Fibroblast of lung (primary cell): ENCODE data around the gene GAS2L3. TPM values are rescaled to one million over a fixed set of nuclear protein-coding genes. Genes with fewer than 3 reads are reported as not detected.
A peak's percentile ranks its signal among the peaks of the same experiment; 100 is the strongest.

ENCODE experiments used
- DNase-seq, 2 donors: peaks; one replicate each; pipeline versions ENCODE4 v3.0.0 to v3.0.0-alpha.2; 2010; ENCODE audit warnings: low read depth in 2 of 2
- H2AFZ ChIP-seq: 2 replicates; pipeline ENCODE4 v1.5.1; 2012; ENCODE audit warnings: low read length, control low read depth, inconsistent platforms
- H3K27ac ChIP-seq: 2 replicates; pipeline ENCODE4 v1.5.1; 2011; ENCODE audit warnings: low read length, control low read depth; ENCODE audit not compliant: insufficient read depth
- H3K27me3 ChIP-seq: 2 replicates; pipeline ENCODE4 v1.5.1; 2011; ENCODE audit warnings: mild to moderate bottlenecking, low read length; ENCODE audit not compliant: control insufficient read depth, insufficient read depth
- H3K36me3 ChIP-seq: 2 replicates; pipeline ENCODE4 v1.5.1; 2011; ENCODE audit warnings: low read length; ENCODE audit not compliant: control insufficient read depth, insufficient read depth
- H3K4me1 ChIP-seq: 2 replicates; pipeline ENCODE4 v1.5.1; 2011; ENCODE audit warnings: low read length; ENCODE audit not compliant: control insufficient read depth, insufficient read depth; ENCODE audit errors: extremely low read depth
- H3K4me2 ChIP-seq: 2 replicates; pipeline ENCODE4 v1.5.1; 2011; ENCODE audit warnings: low read length, control low read depth; ENCODE audit not compliant: insufficient read depth; ENCODE audit errors: extremely low read depth
- H3K4me3 ChIP-seq, 4 experiments: fragments of 200-600 bp in 1 of 4; sonication (generic) in 1 of 4; replicated peaks in 1 of 4; 2 replicates each; pipeline ENCODE4 v1.5.1; 2011 to 2016; ENCODE audit warnings: low read length in 4 of 4, low read depth in 3 of 4, mild to moderate bottlenecking in 3 of 4, control low read depth in 2 of 4, inconsistent platforms in 1 of 4, mixed read lengths in 1 of 4; ENCODE audit not compliant: insufficient read depth in 1 of 4; ENCODE audit errors: control extremely low read depth in 1 of 4
- H3K79me2 ChIP-seq: 2 replicates; pipeline ENCODE4 v1.5.1; 2012; ENCODE audit warnings: mild to moderate bottlenecking, low read length, inconsistent platforms; ENCODE audit not compliant: control insufficient read depth, insufficient read depth
- H3K9ac ChIP-seq: 2 replicates; pipeline ENCODE4 v1.5.1; 2011; ENCODE audit warnings: mild to moderate bottlenecking, low read length, control low read depth; ENCODE audit not compliant: insufficient read depth
- H3K9me3 ChIP-seq: 2 replicates; pipeline ENCODE4 v1.5.1; 2012; ENCODE audit warnings: low read depth, low read length; ENCODE audit not compliant: control insufficient read depth, insufficient read depth
- H4K20me1 ChIP-seq: 2 replicates; pipeline ENCODE4 v1.5.1; 2011; ENCODE audit warnings: low read length; ENCODE audit not compliant: control insufficient read depth, insufficient read depth; ENCODE audit errors: extremely low read depth
- CTCF ChIP-seq, 2 donors: IDR thresholded peaks in 1 of 2; conservative IDR thresholded peaks in 1 of 2; 1 replicate in 1 of 2; 2 replicates in 1 of 2; pipeline ENCODE4 v1.5.1; 2011 to 2012; ENCODE audit warnings: low read length in 2 of 2, control low read depth in 1 of 2, inconsistent platforms in 1 of 2, low read depth in 1 of 2, mild to moderate bottlenecking in 1 of 2
- EZH2 ChIP-seq: IDR thresholded peaks from 2 replicates; pipeline ENCODE4 v1.5.1; 2012; ENCODE audit warnings: low read length, control low read depth, mild to moderate bottlenecking; ENCODE audit errors: missing control alignments
- polyA plus RNA-seq, 2 donors: library from polyadenylated mRNA; depleted of rRNA in 1 of 2; stranded (reverse) in 1 of 2; unstranded in 1 of 2; fragments of >200 nt; gene quantifications; 2 replicates each; pipeline ENCODE4 v1.2.1, GENCODE V29; 2011 to 2012; ENCODE audit warnings: missing spikeins in 1 of 2
- total RNA-seq: library from RNA; depleted of rRNA; stranded (reverse); fragments of >200 nt; gene quantifications from 2 replicates; pipeline ENCODE4 v1.2.1, GENCODE V29; 2014

Gene GAS2L3
- total and polyA plus RNA-seq, 2 donors (not counting 1 experiment from before 2014, with no cell fraction given): 13.2 to 33.4 TPM

- no peak overlapping the region for H3K27ac ChIP-seq
- H3K27me3 ChIP-seq: no peaks in the 10 kb centered on the region
- H3K79me2 ChIP-seq: no peaks in the 10 kb centered on the region
- H3K4me2 ChIP-seq: no peak overlapping the region
- H2AFZ ChIP-seq: no peak overlapping the region
- H4K20me1 ChIP-seq: no peaks in the 10 kb centered on the region
- no peak for DNase-seq
- no peaks in the 10 kb centered on the region for H3K9me3 ChIP-seq
- TF ChIP-seq CTCF (conservative IDR thresholded peaks at IDR 0.05 in 1 of 2, IDR thresholded peaks at IDR 0.05 in 1 of 2; ENCODE audit: low read depth in 1 of 2, low read length in 2 of 2) (no peak), EZH2 (no peak)
- no peak overlapping the region for H3K9ac ChIP-seq
- no peak overlapping the region for H3K4me3 ChIP-seq
- H3K36me3 ChIP-seq: no peaks in the 10 kb centered on the region
- no peaks in the 10 kb centered on the region for H3K4me1 ChIP-seq
Observed at GRCh38 chr12:100565987-100566545, 7.4 kb upstream of the GAS2L3 start.

DNA sequence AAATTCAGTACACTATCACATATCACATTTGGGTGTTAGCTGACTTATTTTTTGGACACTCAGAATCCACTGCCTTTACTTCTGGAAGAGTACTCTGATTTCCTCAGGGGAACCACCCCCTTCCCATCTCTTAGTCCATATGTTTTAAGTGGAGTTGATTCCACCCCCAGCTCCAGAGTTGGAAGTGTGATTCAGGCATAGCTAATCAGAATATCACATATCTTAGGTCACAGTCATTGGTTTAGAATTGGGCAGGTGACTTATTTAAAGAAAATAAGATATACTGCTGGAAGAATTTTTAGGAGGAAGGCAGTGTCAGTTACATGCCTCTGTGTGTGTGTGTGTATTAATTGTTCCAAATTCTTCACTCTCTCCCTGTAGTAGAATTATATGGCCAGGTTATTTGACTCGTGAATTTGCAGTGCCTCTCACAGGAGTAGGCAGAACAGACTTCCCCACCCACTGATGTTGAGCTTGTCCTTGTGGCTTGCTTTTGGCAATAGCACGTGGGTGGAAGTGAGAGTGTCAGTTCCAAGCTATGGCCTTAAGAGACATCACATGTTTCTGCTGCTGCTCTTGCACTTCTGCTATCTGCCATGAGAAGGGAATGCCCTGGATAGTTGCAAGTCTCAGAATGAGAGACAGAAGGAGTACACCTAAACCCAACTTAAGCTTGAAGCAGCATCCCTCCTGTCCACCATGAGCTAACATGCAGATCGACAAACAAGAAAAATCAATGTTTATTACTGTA lies 6.4 kb upstream of the GAS2L3 start:
- Histone ChIP-seq H3K4me2 (peak overlapping the region; percentile 26), H2AFZ (peak overlapping the region; percentile 70), H3K9me3 (no peaks in the 10 kb centered on the region), H3K27ac (no peak overlapping the region), H3K36me3 (no peaks in the 10 kb centered on the region), H3K27me3 (no peaks in the 10 kb centered on the region), H3K4me1 (no peaks in the 10 kb centered on the region), H3K79me2 (no peaks in the 10 kb centered on the region), H3K9ac (no peak overlapping the region), H4K20me1 (no peaks in the 10 kb centered on the region), H3K4me3 (no peak overlapping the region)
- TF ChIP-seq EZH2 (no peak), CTCF (conservative IDR thresholded peaks at IDR 0.05 in 1 of 2, IDR thresholded peaks at IDR 0.05 in 1 of 2; ENCODE audit: low read depth in 1 of 2, low read length in 2 of 2) (no peak)
- peak; percentile 8 to 18 for DNase-seq

DNA sequence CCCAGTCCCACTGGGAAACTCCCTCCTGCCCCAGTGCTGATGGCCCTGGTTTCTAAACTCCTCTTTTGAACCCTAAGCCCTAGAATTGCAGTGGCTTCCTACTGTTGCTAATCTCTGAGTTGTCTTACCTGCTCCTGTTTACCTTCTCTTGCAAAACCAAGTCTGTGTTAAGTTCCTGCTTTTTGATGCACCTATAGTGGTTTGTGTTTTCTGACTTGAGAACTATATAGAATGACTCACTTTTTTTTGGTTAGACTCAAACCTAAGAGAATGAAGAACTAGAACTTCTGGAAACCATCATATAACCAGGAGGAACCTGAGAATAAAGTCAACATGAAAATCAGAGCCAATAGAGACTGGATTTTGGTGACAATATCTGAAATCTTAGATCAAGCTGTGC lies 5.5 kb upstream of the GAS2L3 start:
- TF ChIP-seq CTCF (conservative IDR thresholded peaks at IDR 0.05 in 1 of 2, IDR thresholded peaks at IDR 0.05 in 1 of 2; ENCODE audit: low read depth in 1 of 2, low read length in 2 of 2) (no peak), EZH2 (no peak)
- H3K9me3 ChIP-seq: no peaks in the 10 kb centered on the region
- H4K20me1 ChIP-seq: no peaks in the 10 kb centered on the region
- H3K4me3 ChIP-seq: no peak overlapping the region
- H3K4me2 ChIP-seq: no peak overlapping the region
- H3K27me3 ChIP-seq: no peaks in the 10 kb centered on the region
- no peak overlapping the region for H3K9ac ChIP-seq
- no peak for DNase-seq
- no peak overlapping the region for H2AFZ ChIP-seq
- peaks cover 2% of the 10 kb centered on the region for H3K4me1 ChIP-seq
- no peaks in the 10 kb centered on the region for H3K36me3 ChIP-seq
- no peak overlapping the region for H3K27ac ChIP-seq
- H3K79me2 ChIP-seq: no peaks in the 10 kb centered on the region
